WTC11 (cell line): ENCODE data around the gene KIF11.

Source experiments
- FOXP1 ChIP-seq: sonication (generic); formaldehyde crosslinking; IDR thresholded peaks from 2 replicates; pipeline ENCODE4 v1.8.0; 2022; ENCODE audit warnings: missing genetic modification reagents, mild to moderate bottlenecking, moderate library complexity, borderline replicate concordance
- IRF2 ChIP-seq: sonication (generic); formaldehyde crosslinking; IDR thresholded peaks from 2 replicates; pipeline ENCODE4 v1.8.0; 2022; ENCODE audit warnings: low read depth, missing genetic modification reagents, borderline replicate concordance
- NR3C1 ChIP-seq: sonication (generic); formaldehyde crosslinking; conservative IDR thresholded peaks from 2 replicates; pipeline ENCODE4 v1.8.1; 2023; ENCODE audit warnings: low read depth, mild to moderate bottlenecking, missing genetic modification reagents
- TF ChIP-seq, protein P1 (sequence below): sonication (generic); formaldehyde crosslinking; IDR thresholded peaks from 2 replicates; pipeline ENCODE4 v1.8.0; 2022; ENCODE audit warnings: mild to moderate bottlenecking, missing genetic modification reagents
- TF ChIP-seq, protein P2 (sequence below): fragments of 200-600 bp; IDR thresholded peaks from 2 replicates; pipeline ENCODE4 v1.8.0; 2022; ENCODE audit warnings: antibody characterized with exemption
- TF ChIP-seq, protein P3 (sequence below): sonication (generic); formaldehyde crosslinking; conservative IDR thresholded peaks from 2 replicates; pipeline ENCODE4 v1.8.1; 2023; ENCODE audit warnings: mild to moderate bottlenecking, low read depth, missing genetic modification reagents, moderate library complexity
- TF ChIP-seq, protein P4 (sequence below): fragments of 250-450 bp; sonication (Bioruptor Pico); IDR thresholded peaks from 2 replicates; pipeline ENCODE4 v1.9.0; 2021; ENCODE audit warnings: mild to moderate bottlenecking

DNA sequence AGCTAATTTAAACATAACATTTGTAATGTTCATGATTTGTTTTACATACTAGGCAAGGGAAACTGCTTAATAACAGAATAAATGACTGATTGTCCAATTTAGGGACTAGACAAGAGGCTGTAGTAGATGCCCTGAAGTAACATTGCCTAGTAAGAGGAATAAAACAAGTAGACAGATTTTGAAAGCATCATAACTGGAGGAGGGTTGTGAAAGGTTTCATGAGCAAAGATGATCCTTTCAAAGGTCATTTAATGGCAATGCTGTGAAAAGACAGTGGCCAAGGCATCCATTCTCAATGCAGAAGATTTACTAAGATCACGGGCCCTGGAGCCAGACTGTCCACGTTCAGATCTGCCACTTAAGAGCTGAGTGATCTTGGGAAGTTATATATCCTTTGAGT is 52.0 kb downstream of the KIF11 start:
- no peak for TF ChIP-seq IRF2
- no peak for TF ChIP-seq NR3C1
- TF ChIP-seq, protein P1, sequence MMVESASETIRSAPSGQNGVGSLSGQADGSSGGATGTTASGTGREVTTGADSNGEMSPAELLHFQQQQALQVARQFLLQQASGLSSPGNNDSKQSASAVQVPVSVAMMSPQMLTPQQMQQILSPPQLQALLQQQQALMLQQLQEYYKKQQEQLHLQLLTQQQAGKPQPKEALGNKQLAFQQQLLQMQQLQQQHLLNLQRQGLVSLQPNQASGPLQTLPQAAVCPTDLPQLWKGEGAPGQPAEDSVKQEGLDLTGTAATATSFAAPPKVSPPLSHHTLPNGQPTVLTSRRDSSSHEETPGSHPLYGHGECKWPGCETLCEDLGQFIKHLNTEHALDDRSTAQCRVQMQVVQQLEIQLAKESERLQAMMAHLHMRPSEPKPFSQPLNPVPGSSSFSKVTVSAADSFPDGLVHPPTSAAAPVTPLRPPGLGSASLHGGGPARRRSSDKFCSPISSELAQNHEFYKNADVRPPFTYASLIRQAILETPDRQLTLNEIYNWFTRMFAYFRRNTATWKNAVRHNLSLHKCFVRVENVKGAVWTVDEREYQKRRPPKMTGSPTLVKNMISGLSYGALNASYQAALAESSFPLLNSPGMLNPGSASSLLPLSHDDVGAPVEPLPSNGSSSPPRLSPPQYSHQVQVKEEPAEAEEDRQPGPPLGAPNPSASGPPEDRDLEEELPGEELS: no peak
- TF ChIP-seq, protein P2, sequence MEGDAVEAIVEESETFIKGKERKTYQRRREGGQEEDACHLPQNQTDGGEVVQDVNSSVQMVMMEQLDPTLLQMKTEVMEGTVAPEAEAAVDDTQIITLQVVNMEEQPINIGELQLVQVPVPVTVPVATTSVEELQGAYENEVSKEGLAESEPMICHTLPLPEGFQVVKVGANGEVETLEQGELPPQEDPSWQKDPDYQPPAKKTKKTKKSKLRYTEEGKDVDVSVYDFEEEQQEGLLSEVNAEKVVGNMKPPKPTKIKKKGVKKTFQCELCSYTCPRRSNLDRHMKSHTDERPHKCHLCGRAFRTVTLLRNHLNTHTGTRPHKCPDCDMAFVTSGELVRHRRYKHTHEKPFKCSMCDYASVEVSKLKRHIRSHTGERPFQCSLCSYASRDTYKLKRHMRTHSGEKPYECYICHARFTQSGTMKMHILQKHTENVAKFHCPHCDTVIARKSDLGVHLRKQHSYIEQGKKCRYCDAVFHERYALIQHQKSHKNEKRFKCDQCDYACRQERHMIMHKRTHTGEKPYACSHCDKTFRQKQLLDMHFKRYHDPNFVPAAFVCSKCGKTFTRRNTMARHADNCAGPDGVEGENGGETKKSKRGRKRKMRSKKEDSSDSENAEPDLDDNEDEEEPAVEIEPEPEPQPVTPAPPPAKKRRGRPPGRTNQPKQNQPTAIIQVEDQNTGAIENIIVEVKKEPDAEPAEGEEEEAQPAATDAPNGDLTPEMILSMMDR: no peak
- TF ChIP-seq, protein P3, sequence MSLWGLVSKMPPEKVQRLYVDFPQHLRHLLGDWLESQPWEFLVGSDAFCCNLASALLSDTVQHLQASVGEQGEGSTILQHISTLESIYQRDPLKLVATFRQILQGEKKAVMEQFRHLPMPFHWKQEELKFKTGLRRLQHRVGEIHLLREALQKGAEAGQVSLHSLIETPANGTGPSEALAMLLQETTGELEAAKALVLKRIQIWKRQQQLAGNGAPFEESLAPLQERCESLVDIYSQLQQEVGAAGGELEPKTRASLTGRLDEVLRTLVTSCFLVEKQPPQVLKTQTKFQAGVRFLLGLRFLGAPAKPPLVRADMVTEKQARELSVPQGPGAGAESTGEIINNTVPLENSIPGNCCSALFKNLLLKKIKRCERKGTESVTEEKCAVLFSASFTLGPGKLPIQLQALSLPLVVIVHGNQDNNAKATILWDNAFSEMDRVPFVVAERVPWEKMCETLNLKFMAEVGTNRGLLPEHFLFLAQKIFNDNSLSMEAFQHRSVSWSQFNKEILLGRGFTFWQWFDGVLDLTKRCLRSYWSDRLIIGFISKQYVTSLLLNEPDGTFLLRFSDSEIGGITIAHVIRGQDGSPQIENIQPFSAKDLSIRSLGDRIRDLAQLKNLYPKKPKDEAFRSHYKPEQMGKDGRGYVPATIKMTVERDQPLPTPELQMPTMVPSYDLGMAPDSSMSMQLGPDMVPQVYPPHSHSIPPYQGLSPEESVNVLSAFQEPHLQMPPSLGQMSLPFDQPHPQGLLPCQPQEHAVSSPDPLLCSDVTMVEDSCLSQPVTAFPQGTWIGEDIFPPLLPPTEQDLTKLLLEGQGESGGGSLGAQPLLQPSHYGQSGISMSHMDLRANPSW (CRISPR knock-in tag): no peak
- TF ChIP-seq, protein P4, sequence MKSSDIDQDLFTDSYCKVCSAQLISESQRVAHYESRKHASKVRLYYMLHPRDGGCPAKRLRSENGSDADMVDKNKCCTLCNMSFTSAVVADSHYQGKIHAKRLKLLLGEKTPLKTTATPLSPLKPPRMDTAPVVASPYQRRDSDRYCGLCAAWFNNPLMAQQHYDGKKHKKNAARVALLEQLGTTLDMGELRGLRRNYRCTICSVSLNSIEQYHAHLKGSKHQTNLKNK: no peak
- TF ChIP-seq FOXP1 (CRISPR knock-in tag): no peak
